ENCODE results near the gene STXBP6.

The STXBP6 gene

DNA sequence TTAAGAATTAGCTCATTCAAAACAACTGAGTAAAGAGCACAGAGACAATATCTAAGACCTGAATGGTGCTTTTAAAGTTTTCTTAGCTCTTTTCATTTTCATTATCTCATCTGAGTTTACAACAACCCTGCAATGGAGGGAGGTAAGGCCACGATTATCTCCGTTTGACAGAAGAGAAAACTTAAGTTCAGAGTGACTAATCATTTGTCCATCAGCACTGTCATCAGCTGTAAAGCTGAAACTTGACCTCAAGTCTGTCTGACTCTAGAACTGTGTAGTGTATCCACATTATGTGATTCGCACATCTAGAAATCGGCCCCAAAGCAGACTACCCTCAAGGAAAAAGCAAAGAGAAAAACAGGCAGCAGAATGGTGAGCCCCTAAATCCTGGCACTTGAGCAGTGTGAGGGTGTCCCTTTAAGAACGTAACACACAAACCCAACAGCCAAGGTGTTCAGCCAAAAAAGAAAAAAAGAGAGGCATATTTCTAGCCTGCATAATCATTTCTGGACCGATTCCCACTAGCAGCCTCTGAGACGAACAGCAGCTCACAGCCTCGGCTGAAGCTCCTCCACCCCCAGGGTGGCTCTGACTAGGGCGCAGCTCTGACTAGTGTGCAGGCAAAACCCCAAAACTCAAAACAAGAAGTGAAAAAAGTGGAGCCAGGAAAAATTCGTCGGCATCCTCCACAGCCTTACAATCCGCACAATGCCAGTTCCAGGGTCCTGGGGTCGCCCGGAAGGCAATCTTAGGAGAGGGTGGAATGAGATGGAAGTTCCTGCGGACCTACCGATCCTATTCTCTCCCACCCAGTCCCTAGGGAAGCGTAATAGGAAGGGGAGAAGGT is 1.6 kb downstream of the STXBP6 start:
- no peak for TF ChIP-seq CTCF (IDR thresholded peaks at IDR 0.05; ENCODE audit: control insufficient read depth, insufficient read depth, low read depth, low read length, missing control alignments)
- H3K4me3 ChIP-seq (ENCODE audit: control insufficient read depth, low read depth, low read length) = peak overlapping the region; percentile 58
- DNase-seq (ENCODE audit: low read depth) = peak; percentile 40

DNA sequence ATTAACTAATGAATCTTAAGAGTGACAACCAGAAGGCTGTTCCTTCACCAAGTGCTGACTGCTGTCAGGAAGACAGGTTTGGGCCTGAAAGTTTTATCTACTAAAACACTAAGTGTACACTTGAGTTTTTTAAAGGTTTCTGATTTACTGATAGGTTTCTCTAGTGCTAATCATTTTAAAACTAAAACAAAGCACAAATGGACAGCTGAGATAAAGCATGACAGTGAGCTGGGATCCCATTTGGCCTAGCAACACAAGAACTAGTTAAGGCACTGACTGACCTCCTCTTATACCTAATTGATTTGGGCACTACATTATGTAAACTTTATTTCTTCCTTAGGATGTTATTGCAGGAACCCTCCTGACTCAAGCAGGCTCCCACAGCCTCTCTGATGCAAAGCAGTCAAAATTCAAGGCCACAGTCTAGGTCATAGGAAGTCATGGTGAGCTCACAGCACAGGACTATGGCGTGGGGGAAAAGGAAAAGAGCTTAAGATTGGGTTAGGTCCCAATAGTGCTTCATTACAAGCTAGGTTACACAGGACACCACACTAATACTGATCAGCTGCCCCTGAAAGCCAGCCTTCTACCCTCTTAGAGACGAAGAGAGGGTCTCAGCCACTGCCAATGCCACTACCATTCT is 3.5 kb downstream of the STXBP6 start:
- no peak overlapping the region for H3K4me3 ChIP-seq (ENCODE audit: control insufficient read depth, low read depth, low read length)
- no peak for TF ChIP-seq CTCF (IDR thresholded peaks at IDR 0.05; ENCODE audit: control insufficient read depth, insufficient read depth, low read depth, low read length, missing control alignments)
- DNase-seq (ENCODE audit: low read depth) = no peak

DNA sequence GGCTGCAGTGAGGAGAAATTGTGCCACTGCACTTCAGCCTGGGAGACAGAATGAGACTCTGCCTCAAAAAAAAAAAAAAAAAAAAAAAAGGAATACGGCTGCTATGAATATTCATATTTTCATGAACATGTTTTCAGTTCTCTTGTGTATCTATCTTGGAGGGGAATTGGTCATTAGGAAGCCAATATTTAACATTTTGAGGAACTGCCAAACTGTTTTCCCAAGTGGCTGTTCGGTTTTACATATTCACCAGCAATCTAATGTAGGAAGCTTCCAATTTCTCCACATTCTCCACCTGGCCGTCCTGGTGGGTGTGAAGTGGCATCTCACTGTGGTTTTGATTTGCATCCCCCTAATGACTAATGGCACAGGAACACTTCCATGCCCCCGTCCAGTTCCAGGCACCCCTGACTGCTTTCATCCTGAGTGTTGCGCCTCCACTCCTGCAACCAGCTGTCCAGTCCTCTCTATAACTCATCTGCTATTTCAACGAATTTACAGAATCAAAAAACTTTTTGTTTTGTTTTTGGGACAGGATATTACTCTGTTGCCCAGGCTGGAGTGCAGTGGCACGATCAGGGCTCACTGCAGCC is 5.7 kb downstream of the STXBP6 start:
- no peak overlapping the region for H3K4me3 ChIP-seq (ENCODE audit: control insufficient read depth, low read depth, low read length)
- no peak for DNase-seq (ENCODE audit: low read depth)
- TF ChIP-seq CTCF (IDR thresholded peaks at IDR 0.05; ENCODE audit: control insufficient read depth, insufficient read depth, low read depth, low read length, missing control alignments) = no peak

- DNase-seq (ENCODE audit: low read depth) = peak; percentile 39
- peak; percentile 63 for TF ChIP-seq CTCF (IDR thresholded peaks at IDR 0.05; ENCODE audit: control insufficient read depth, insufficient read depth, low read depth, low read length, missing control alignments)
- H3K4me3 ChIP-seq (ENCODE audit: control insufficient read depth, low read depth, low read length) = no peak overlapping the region
Measured at GRCh38 chr14:25042362-25043299, 7.3 kb downstream of the STXBP6 start.

DNA sequence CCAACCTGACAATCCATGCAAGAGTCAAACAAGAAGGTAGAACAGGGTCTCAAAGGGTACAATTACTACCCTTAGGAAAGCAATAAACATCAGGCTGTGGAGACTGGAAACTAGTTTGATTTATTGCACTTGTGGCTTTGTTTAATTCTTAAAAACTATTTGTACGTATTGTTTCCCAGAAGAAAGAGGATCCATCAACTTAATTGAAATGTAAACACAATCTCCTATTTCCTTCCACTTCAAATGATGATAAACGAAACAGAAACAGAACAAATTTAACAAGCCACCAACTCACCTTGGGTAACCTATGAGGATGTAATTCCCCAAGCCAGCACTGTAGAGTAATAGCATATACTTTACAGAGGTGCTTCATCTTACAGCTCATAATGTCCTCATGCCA is 8.0 kb downstream of the STXBP6 start:
- no peak for DNase-seq (ENCODE audit: low read depth)
- no peak overlapping the region for H3K4me3 ChIP-seq (ENCODE audit: control insufficient read depth, low read depth, low read length)
- no peak for TF ChIP-seq CTCF (IDR thresholded peaks at IDR 0.05; ENCODE audit: control insufficient read depth, insufficient read depth, low read depth, low read length, missing control alignments)

DNA sequence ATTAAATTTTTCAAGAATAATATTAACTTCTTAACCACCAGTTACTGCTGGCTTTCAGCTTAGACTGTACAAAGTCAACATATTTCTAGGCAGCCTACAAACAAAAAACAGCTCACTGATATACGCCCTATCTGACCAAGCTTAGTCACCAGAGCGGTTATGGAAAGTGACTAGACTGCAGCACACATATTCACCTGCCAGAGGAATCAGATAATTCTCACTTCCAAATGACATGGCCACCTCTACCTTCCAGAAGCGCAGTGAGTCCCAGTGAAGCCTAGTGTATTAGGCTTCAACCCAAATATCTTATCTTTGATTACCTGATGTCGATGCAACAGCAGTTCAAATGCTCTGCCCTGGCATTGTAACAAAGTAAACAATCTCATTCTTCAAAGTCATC is 8.5 kb downstream of the STXBP6 start:
- no peak overlapping the region for H3K4me3 ChIP-seq (ENCODE audit: control insufficient read depth, low read depth, low read length)
- TF ChIP-seq CTCF (IDR thresholded peaks at IDR 0.05; ENCODE audit: control insufficient read depth, insufficient read depth, low read depth, low read length, missing control alignments) = no peak
- no peak for DNase-seq (ENCODE audit: low read depth)
